D721Med (cell line): ENCODE results near the gene NPS.

Experiments
- DNase-seq: peaks from one replicate; pipeline ENCODE4 v3.0.0; 2011; ENCODE audit warnings: low spot score; ENCODE audit not compliant: insufficient read length
- FAIRE-seq: peaks from 2 replicates; lab custom pipeline; 2011; peaks lifted over from hg19 to GRCh38; lab: Jason Lieb, UNC
- TF ChIP-seq, protein P1 (sequence below): IDR thresholded peaks from 2 replicates; pipeline ENCODE4 v1.5.1; 2012; ENCODE audit warnings: mild to moderate bottlenecking, control low read depth; ENCODE audit not compliant: insufficient read depth; ENCODE audit errors: missing control alignments

NPS gene

DNA sequence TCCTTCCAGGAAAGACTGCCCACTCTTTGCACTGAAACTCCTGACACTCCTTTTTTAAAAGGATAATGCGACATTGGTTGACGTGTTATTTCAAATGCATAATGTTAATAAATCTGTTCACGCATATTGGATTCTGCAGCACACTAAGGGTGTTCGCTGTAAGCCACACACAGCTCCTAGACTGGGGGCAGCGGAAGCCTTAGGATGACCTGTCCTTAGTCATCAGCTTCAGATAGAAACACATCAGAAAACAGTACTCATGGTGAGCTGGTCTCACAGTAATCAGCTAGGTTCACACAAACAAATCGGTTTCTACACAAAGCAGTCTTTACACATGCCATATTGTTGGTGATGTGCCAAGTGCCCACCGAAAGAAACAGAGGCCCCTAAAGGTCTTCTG lies 4.3 kb downstream of the NPS start:
- TF ChIP-seq, protein P1, sequence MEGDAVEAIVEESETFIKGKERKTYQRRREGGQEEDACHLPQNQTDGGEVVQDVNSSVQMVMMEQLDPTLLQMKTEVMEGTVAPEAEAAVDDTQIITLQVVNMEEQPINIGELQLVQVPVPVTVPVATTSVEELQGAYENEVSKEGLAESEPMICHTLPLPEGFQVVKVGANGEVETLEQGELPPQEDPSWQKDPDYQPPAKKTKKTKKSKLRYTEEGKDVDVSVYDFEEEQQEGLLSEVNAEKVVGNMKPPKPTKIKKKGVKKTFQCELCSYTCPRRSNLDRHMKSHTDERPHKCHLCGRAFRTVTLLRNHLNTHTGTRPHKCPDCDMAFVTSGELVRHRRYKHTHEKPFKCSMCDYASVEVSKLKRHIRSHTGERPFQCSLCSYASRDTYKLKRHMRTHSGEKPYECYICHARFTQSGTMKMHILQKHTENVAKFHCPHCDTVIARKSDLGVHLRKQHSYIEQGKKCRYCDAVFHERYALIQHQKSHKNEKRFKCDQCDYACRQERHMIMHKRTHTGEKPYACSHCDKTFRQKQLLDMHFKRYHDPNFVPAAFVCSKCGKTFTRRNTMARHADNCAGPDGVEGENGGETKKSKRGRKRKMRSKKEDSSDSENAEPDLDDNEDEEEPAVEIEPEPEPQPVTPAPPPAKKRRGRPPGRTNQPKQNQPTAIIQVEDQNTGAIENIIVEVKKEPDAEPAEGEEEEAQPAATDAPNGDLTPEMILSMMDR = no peak
- no peak for DNase-seq
- no peak for FAIRE-seq

DNA sequence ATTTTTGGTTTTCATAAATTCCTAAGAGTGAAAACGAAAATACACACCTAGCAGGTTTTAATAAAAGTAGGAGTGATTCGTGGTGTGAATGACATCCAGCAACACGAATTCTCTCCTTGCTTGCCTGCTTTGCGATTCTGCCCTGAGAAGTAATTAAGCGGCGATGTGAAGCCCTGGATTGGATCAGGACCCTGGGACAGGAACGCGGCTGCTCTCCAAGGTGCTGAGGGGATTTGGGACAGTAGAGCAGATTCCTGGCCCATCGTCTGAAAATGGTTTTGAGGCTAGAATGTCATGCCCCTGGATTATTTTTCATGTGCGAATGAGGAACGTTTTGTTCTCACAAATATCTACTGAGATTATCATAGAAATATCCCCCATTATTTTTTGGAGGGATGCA lies 7.8 kb downstream of the NPS start:
- DNase-seq (no peak), FAIRE-seq (no peak)
- TF ChIP-seq, protein P1 = no peak

DNA sequence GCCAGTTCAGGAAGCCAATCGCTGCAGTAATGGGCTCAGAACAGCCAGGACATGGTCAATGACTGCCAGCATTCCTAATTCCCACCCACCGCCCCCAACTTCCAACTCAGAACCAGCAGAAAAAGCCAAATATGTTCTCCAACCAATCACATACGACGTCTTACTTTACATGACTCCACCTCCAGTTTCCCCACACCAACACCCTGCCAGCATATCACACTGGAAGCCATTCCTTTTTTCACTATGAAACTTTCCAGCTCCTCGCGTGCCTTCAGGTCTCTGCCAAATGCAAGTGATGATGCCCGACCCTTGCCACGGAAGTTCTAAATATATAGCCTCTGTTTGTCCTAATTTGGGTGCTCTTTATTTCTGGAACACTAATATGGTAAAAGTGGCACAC lies 12.5 kb downstream of the NPS start:
- TF ChIP-seq, protein P1 = no peak
- FAIRE-seq = no peak
- DNase-seq = no peak

DNA sequence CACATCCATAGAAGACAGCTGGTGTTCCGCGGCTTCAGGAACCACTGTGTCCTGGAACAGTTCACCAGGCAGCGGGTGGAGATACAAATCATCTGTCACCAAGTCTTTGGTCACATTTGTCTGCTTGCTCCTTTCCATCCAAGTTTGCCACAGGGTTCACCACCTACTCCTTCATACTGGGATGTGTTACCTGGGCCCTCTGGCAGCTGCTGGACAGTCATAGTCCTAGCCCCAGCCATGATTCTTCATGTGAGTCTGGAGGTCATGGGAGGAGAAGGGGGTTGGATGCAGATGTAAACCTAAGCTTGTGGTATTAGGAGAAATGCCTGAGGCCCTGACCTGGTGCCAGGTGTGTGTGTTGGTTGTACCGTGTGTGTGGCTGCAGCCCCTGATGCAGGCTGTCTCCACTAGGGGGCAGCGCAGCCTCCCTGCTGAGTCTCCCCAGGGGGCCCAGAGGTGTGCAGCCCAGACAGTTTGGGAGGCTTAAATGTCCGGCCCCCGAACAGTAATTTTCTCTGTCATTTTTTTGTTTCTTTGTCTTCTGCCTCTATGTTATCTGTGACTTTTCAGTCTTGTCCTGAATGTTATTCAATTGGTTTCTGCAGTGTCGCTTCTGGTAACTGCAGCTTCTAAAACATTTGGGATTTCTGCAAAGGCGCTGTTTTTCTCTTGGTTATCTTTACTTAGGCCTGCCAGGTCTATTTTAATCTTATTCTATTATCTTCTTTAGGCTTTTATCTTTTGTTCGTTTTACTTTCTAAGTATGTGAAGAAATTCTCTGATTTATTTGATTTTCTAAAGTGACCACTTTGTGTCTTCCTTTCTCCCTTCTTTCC lies 14.8 kb downstream of the NPS start:
- TF ChIP-seq, protein P1 = peak; percentile 43
- DNase-seq (no peak), FAIRE-seq (no peak)

DNA sequence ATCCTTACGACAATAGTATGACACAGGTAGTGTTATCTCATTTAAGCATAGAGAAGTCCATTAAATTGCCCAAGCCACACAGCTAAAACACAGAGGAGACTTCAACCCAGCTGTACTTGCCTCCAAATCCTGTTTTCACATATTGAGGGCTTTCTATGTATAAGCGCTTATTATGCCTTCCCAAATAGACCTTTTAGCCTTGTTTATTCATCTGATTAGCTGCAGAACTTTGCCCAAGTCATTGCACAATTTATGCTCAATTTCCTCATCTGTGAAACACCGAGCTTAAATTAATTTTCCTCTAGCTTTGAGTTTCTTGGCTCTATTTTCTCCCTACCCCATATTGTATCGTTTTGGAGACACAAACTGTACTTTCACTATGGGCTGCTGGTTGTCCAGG lies 15.5 kb downstream of the NPS start:
- DNase-seq (no peak), FAIRE-seq (no peak)
- TF ChIP-seq, protein P1 = no peak

DNA sequence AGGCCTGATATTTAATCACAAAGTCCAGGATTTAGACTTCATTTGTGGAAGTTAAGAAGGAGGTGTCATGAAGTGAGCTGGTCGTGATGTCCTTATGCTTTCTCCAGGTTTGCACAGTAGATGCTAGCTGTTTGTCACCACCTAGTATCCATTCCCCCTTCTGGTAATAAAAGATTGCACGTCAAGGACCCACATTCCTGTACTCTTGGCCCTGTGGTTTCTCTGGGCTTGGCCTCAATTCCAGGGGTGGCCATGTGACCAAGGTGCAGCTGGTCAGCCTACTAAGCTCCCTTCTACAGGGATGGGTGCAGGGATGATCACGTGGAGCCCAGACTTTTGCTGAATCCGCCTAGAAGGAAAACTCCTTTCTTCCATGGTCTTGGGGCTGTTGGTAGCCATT lies 16.5 kb downstream of the NPS start:
- TF ChIP-seq, protein P1 = no peak
- FAIRE-seq = no peak
- DNase-seq = no peak

DNA sequence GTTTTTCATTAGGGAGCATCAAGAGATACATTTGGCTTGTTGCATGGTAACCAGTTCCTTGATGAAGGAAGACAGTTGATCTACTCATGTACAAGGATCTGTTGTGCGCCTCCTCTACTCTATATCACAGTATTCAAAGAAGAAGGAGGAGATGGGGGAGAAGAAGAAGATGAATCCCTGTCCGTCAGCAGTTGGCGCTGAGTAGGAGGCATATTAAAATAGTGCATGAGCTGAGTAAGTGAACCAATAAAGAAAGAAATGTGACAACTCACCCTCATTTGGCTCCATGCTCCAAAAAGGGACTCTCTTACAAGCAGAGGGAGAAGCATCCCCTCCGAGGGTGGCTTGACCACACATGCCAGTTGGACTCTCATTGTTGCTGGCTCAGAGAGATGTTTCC lies 20.1 kb downstream of the NPS start:
- FAIRE-seq (no peak), DNase-seq (no peak)

More for the DNA sequence above, 20.1 kb downstream of the NPS start:
- TF ChIP-seq, protein P1 = no peak
